Spleen (tissue), 11 donors: ENCODE measurements around the gene TP73. TPM values are rescaled to one million over a fixed set of nuclear protein-coding genes. Genes with fewer than 3 reads are reported as not detected.
"Not testable (repeated sequence)": the region's sequence is repeated elsewhere in the genome, so short reads cannot be mapped to it uniquely, and the experiment has no call there.

ENCODE experiments used
- DNase-seq: peaks from one replicate; pipeline ENCODE4 v3.0.0-alpha.2; 2020
- H3K27ac ChIP-seq, 8 donors: fragments of 200-600 bp; sonication (generic) in 7 of 8; 1 replicate in 4 of 8; 2 replicates in 4 of 8; pipeline versions ENCODE4 v1.5.0 to v1.8.0; 2016 to 2021; ENCODE audit warnings: inconsistent platforms in 4 of 8, mild to moderate bottlenecking in 4 of 8, moderate library complexity in 1 of 8
- H3K27me3 ChIP-seq, 7 donors: fragments of 200-600 bp; sonication (generic) in 6 of 7; replicated peaks in 1 of 7; 1 replicate in 4 of 7; 2 replicates in 3 of 7; pipeline versions ENCODE4 v1.5.0 to v1.8.0; 2016 to 2021; ENCODE audit warnings: inconsistent platforms in 3 of 7, mild to moderate bottlenecking in 1 of 7
- H3K36me3 ChIP-seq, 6 donors: fragments of 200-600 bp; sonication (generic) in 5 of 6; 1 replicate in 4 of 6; 2 replicates in 2 of 6; pipeline versions ENCODE4 v1.5.0 to v1.8.0; 2016 to 2021; ENCODE audit warnings: inconsistent platforms in 2 of 6
- H3K4me1 ChIP-seq, 6 donors: fragments of 200-600 bp; sonication (generic) in 5 of 6; 1 replicate in 3 of 6; 2 replicates in 3 of 6; pipeline versions ENCODE4 v1.5.0 to v1.8.0; 2016 to 2021; ENCODE audit warnings: inconsistent platforms in 3 of 6
- H3K4me3 ChIP-seq, 8 donors: fragments of 200-600 bp; sonication (generic) in 7 of 8; 1 replicate in 4 of 8; 2 replicates in 4 of 8; pipeline versions ENCODE4 v1.5.0 to v1.8.0; 2016 to 2021; ENCODE audit warnings: inconsistent platforms in 4 of 8, mild to moderate bottlenecking in 4 of 8, moderate library complexity in 2 of 8
- H3K9me3 ChIP-seq, 8 donors: fragments of 200-600 bp; sonication (generic) in 7 of 8; 1 replicate in 4 of 8; 2 replicates in 4 of 8; pipeline versions ENCODE4 v1.5.0 to v1.8.0; 2016 to 2021; ENCODE audit warnings: inconsistent platforms in 4 of 8
- CTCF ChIP-seq, 11 experiments: fragments of 200-600 bp in 7 of 11; fragments of 450-650 bp in 4 of 11; sonication (generic) in 4 of 11; IDR thresholded peaks in 8 of 11; conservative IDR thresholded peaks in 3 of 11; 1 replicate in 7 of 11; 2 replicates in 4 of 11; pipeline versions ENCODE4 v1.4.0 to v1.8.0; 2016 to 2021; ENCODE audit warnings: antibody characterized with exemption in 11 of 11, inconsistent platforms in 4 of 11, mild to moderate bottlenecking in 1 of 11
- POLR2A ChIP-seq, 3 donors: fragments of 450-650 bp; IDR thresholded peaks; one replicate each; pipeline ENCODE4 v1.5.1; 2017; ENCODE audit warnings: antibody characterized with exemption in 3 of 3, mild to moderate bottlenecking in 1 of 3
- POLR2AphosphoS5 ChIP-seq, 3 donors: sonication (generic); formaldehyde crosslinking; IDR thresholded peaks; one replicate each; pipeline ENCODE4 v1.5.1; 2017; ENCODE audit warnings: antibody characterized with exemption in 3 of 3
- WGBS, 5 donors: extraction: QIAGEN DNeasy Blood & Tissue Kit in 3 of 5; methylation state at CpG; one replicate each; pipeline versions ENCODE4 v1.1.5 to v1.1.7; 2013 to 2018; 5-methylcytosine and 5-hydroxymethylcytosine counted together
- intact Hi-C: fragments of 100-400 bp; cut with DNase I; formaldehyde crosslinking; loops from one replicate; pipeline ENCODE4 v1.15.0; 2023; ENCODE audit warnings: low total_unique reads
- polyA plus RNA-seq, 3 donors: library from polyadenylated mRNA; stranded (reverse); fragments of 200-250 nt; gene quantifications; one replicate each; pipeline ENCODE4 v1.2.1, GENCODE V29; 2013
- total RNA-seq, 7 donors: library from RNA; depleted of rRNA in 3 of 7; stranded (reverse); fragments of >200 nt in 3 of 7; fragmentation: NEBNext Ultra II Directional in 4 of 7; extraction: Animal tissue kit (Norgen Biotek cat#: 25700) in 4 of 7; gene quantifications; one replicate each; pipeline versions ENCODE4 v1.1.0 to v1.2.1, GENCODE V29; 2016 to 2021
- donor health status: healthy with polysubstance abuse.
- donor health status: DM: no; HTN: no; CAD: no; lungs with moderate emphysema.
- donor health status: DM: no; HTN: no; CAD: no.
- donor health status: Bipolar disorder and iron deficiency.
- donor health status: healthy.
- donor health status: DM: no; HTN: no; CAD: no.
- donor health status: DM: yes; HTN: yes; CAD: no.

Gene TP73
- total and polyA plus RNA-seq, 10 donors: 0.11 to 4.3 (median 0.96) TPM

- WGBS, 5 donors: 37 to 45% (median 44%) methylated on average over 17 to 18 of the region's 18 CpGs
- intact Hi-C loops: not testable (repeated sequence)
- peaks cover 0 to 16% (median 6%) of the 10 kb centered on the region in 6 donors for H3K4me1 ChIP-seq
Measured at GRCh38 chr1:3724416-3725030, 72.2 kb downstream of the TP73 start.

DNA sequence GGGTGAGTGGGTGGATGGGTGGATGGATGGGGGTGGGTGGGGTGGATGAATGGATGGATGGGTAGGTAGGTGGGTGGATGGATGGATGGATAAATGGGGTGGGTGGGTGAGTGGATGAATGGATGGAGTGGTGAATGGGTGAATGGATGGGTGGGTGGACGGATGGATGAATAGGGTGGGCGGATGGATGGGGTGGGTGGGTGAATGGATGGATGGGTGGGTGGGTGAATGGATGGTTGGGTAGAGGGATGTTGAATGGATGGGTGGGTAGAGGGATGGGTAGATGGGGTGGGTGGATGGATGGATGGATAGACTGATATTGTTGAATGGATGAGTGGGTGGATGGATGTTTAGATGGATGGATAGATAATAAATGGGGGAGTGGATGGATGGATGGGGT is 73.0 kb downstream of the TP73 start:
- H3K4me1 ChIP-seq: peaks cover 0 to 9% (median 2%) of the 10 kb centered on the region in 6 donors
- no peak for DNase-seq
- H3K36me3 ChIP-seq: no peaks in the 10 kb centered on the region
- H3K27ac ChIP-seq: no peak overlapping the region
- H3K4me3 ChIP-seq: no peak overlapping the region
- intact Hi-C loops: no loop called here
- TF ChIP-seq CTCF (IDR thresholded peaks at IDR 0.05 in 8 of 11, conservative IDR thresholded peaks at IDR 0.05 in 3 of 11) (no peak), POLR2AphosphoS5 (IDR thresholded peaks at IDR 0.05) (no peak), POLR2A (IDR thresholded peaks at IDR 0.05) (no peak)
- no peaks in the 10 kb centered on the region for H3K9me3 ChIP-seq
- H3K27me3 ChIP-seq: peaks cover 0 to 31% (median 5%) of the 10 kb centered on the region in 7 donors
- WGBS, 5 donors: 89 to 100% (median 95%) methylated on average over 2 of the region's 2 CpGs

More at GRCh38 chr1:3724416-3725030, 72.2 kb downstream of the TP73 start:
- not testable (repeated sequence) for H3K4me3 ChIP-seq, H3K36me3 ChIP-seq, H3K27ac ChIP-seq, H3K9me3 ChIP-seq
- H3K27me3 ChIP-seq: peaks cover 0 to 28% (median 0%) of the 10 kb centered on the region in 7 donors
- TF ChIP-seq CTCF (IDR thresholded peaks at IDR 0.05 in 8 of 11, conservative IDR thresholded peaks at IDR 0.05 in 3 of 11): peak; percentile 81 to 92 (median 89)
- DNase-seq: peak; percentile 94

DNA sequence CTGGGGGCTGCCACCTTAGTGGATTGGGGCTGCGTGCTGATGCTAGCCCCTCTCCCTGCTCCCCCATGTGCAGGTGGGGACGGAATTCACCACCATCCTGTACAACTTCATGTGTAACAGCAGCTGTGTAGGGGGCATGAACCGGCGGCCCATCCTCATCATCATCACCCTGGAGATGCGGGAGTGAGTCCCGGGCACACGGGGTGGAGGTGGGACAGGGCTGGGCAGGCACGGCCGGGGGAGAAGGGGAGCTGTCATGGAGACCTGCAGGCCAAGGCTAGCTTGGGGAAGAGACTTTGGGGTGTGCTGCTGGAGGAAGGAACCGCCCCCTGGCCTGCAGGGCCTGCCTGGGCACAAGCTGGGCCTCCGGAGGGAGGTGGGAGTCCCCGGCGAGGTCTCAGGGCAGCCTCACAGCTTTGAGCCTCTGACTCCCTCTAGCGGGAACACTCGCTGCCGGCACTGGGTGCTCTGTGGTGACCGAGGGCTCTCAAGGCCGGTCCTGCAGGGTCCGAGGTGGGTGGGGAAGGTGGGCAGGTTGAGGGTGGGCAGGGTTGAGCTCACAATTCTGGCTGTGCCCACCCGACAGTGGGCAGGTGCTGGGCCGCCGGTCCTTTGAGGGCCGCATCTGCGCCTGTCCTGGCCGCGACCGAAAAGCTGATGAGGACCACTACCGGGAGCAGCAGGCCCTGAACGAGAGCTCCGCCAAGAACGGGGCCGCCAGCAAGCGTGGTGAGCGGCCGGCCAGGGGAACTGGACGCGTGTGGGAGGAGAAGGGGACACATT is 74.9 kb downstream of the TP73 start:
- DNase-seq: no peak
- no peak overlapping the region for H3K4me3 ChIP-seq
- 51 to 67% (median 55%) methylated on average over 27 to 37 of the region's 37 CpGs for WGBS, 5 donors
- H3K27me3 ChIP-seq: peaks cover 0 to 49% (median 7%) of the 10 kb centered on the region in 7 donors
- no peaks in the 10 kb centered on the region for H3K9me3 ChIP-seq
- H3K4me1 ChIP-seq: peaks cover 0 to 5% (median 0%) of the 10 kb centered on the region in 6 donors
- intact Hi-C loops: no loop called here
- no peak overlapping the region for H3K27ac ChIP-seq
- no peak for TF ChIP-seq POLR2A (IDR thresholded peaks at IDR 0.05)
- no peak for TF ChIP-seq POLR2AphosphoS5 (IDR thresholded peaks at IDR 0.05)
- TF ChIP-seq CTCF (IDR thresholded peaks at IDR 0.05 in 8 of 11, conservative IDR thresholded peaks at IDR 0.05 in 3 of 11): peak in 2 of 11 experiments; percentile 16 to 34
- no peaks in the 10 kb centered on the region for H3K36me3 ChIP-seq
